Ovary (tissue), 3 donors: ENCODE results near the gene CD34.

Experiments
- EP300 ChIP-seq: sonication (generic); formaldehyde crosslinking; IDR thresholded peaks from one replicate; pipeline ENCODE4 v1.6.1; 2017; ENCODE audit warnings: antibody characterized with exemption
- TF ChIP-seq, protein P1 (sequence below), 3 donors: fragments of 450-650 bp in 2 of 3; fragments of 200-600 bp in 1 of 3; IDR thresholded peaks; one replicate each; pipeline versions ENCODE4 v1.5.1 to v1.8.0; 2016 to 2022; ENCODE audit warnings: antibody characterized with exemption in 3 of 3, mild to moderate bottlenecking in 1 of 3
- donor health status: DM: no; HTN: no; CAD: no.

DNA sequence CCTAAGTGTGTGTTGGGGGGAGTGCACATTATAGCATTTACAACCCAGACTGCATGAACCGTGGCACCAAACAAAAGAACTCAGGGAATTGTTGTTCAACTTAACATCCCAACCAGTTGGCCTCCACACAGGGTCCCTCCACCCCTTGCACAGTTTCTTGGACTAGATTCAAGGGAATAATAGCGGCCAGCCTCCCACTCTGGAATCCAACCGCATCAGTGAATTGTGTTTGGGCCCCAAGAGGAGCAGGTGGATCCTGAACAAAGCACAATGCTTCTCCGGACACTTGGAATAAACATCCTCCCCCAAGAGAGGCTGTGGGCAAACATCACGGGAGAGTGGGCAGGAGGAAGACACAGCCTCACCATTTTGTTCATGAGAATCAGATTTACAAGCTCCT is 18.2 kb downstream of the CD34 start:
- TF ChIP-seq EP300, result no peak
- TF ChIP-seq, protein P1, sequence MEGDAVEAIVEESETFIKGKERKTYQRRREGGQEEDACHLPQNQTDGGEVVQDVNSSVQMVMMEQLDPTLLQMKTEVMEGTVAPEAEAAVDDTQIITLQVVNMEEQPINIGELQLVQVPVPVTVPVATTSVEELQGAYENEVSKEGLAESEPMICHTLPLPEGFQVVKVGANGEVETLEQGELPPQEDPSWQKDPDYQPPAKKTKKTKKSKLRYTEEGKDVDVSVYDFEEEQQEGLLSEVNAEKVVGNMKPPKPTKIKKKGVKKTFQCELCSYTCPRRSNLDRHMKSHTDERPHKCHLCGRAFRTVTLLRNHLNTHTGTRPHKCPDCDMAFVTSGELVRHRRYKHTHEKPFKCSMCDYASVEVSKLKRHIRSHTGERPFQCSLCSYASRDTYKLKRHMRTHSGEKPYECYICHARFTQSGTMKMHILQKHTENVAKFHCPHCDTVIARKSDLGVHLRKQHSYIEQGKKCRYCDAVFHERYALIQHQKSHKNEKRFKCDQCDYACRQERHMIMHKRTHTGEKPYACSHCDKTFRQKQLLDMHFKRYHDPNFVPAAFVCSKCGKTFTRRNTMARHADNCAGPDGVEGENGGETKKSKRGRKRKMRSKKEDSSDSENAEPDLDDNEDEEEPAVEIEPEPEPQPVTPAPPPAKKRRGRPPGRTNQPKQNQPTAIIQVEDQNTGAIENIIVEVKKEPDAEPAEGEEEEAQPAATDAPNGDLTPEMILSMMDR (IDR thresholded peaks at IDR 0.05), result no peak
